Keratinocyte (primary cell): ENCODE results near the gene CEP164. TPM values are rescaled to one million over a fixed set of nuclear protein-coding genes. Genes with fewer than 3 reads are reported as not detected.

ENCODE experiments used
- DNase-seq: peaks from one replicate; pipeline ENCODE4 v3.0.0-alpha.2; 2011; ENCODE audit warnings: low read depth, missing footprints, low spot score
- FAIRE-seq: peaks from 2 replicates; lab custom pipeline; 2011; peaks lifted over from hg19 to GRCh38; lab: Jason Lieb, UNC
- H2AFZ ChIP-seq: 2 replicates; pipeline ENCODE4 v1.6.0; 2012; ENCODE audit warnings: low read length, control low read depth, inconsistent platforms; ENCODE audit not compliant: control insufficient read depth
- H3K27ac ChIP-seq: 2 replicates; pipeline ENCODE4 v1.5.1; 2011; ENCODE audit warnings: low read length; ENCODE audit not compliant: control insufficient read depth, insufficient read depth
- H3K27me3 ChIP-seq: 3 replicates; pipeline ENCODE4 v1.6.0; 2011; ENCODE audit warnings: low read length; ENCODE audit not compliant: control insufficient read depth, insufficient read depth; ENCODE audit errors: extremely low read depth
- H3K36me3 ChIP-seq, 2 experiments: 2 replicates in 1 of 2; 3 replicates in 1 of 2; pipeline ENCODE4 v1.5.1; 2011; ENCODE audit warnings: low read length in 2 of 2, mild to moderate bottlenecking in 1 of 2; ENCODE audit not compliant: control insufficient read depth in 2 of 2, insufficient read depth in 2 of 2; ENCODE audit errors: extremely low read depth in 1 of 2
- H3K4me1 ChIP-seq: 3 replicates; pipeline ENCODE4 v1.5.1; 2011; ENCODE audit warnings: low read length; ENCODE audit not compliant: control insufficient read depth, insufficient read depth; ENCODE audit errors: extremely low read depth
- H3K4me2 ChIP-seq: 3 replicates; pipeline ENCODE4 v1.6.0; 2011; ENCODE audit warnings: low read depth, low read length; ENCODE audit not compliant: control insufficient read depth, insufficient read depth; ENCODE audit errors: extremely low read depth
- H3K4me3 ChIP-seq, 3 experiments: fragments of 200-600 bp in 1 of 3; sonication (generic) in 1 of 3; 2 replicates in 2 of 3; 3 replicates in 1 of 3; pipeline ENCODE4 v1.5.1; 2011 to 2016; ENCODE audit warnings: low read length in 3 of 3, mild to moderate bottlenecking in 3 of 3, control low read depth in 2 of 3, inconsistent platforms in 1 of 3, low read depth in 1 of 3, mixed read lengths in 1 of 3, mixed run types in 1 of 3, moderate library complexity in 1 of 3; ENCODE audit not compliant: control insufficient read depth in 2 of 3, insufficient read depth in 2 of 3; ENCODE audit errors: extremely low read depth in 1 of 3
- H3K79me2 ChIP-seq: 2 replicates; pipeline ENCODE4 v1.6.0; 2012; ENCODE audit warnings: low read length; ENCODE audit not compliant: control insufficient read depth, insufficient read depth
- H3K9ac ChIP-seq: 3 replicates; pipeline ENCODE4 v1.6.0; 2011; ENCODE audit warnings: low read length; ENCODE audit not compliant: control insufficient read depth, insufficient read depth; ENCODE audit errors: extremely low read depth
- H3K9me1 ChIP-seq: 3 replicates; pipeline ENCODE4 v1.6.0; 2011; ENCODE audit warnings: low read length; ENCODE audit not compliant: control insufficient read depth, insufficient read depth; ENCODE audit errors: extremely low read depth
- H3K9me3 ChIP-seq: 2 replicates; pipeline ENCODE4 v1.5.1; 2012; ENCODE audit warnings: low read depth, low read length; ENCODE audit not compliant: control insufficient read depth
- H4K20me1 ChIP-seq: 3 replicates; pipeline ENCODE4 v1.6.0; 2011; ENCODE audit warnings: low read length; ENCODE audit not compliant: control insufficient read depth, insufficient read depth; ENCODE audit errors: extremely low read depth
- CTCF ChIP-seq, 3 experiments: IDR thresholded peaks in 1 of 3; conservative IDR thresholded peaks in 1 of 3; optimal IDR thresholded peaks in 1 of 3; 2 replicates in 2 of 3; 3 replicates in 1 of 3; pipeline versions ENCODE3 to v1.5.1; 2011; ENCODE audit warnings: low read length in 3 of 3, mild to moderate bottlenecking in 3 of 3, moderate library complexity in 2 of 3, control low read depth in 1 of 3, inconsistent platforms in 1 of 3; ENCODE audit not compliant: insufficient read depth in 2 of 3; ENCODE audit errors: extremely low read depth in 1 of 3
- EZH2 ChIP-seq: IDR thresholded peaks from one replicate; pipeline ENCODE4 v1.6.1; 2012; ENCODE audit warnings: inconsistent platforms, mild to moderate bottlenecking, low read length, moderate library complexity
- dilution Hi-C: fragments of 300-500 bp; cut with MboI; formaldehyde crosslinking; loops from one replicate; pipeline ENCODE4 v1.7.0; 2020; ENCODE audit warnings: low sequenced_read_pairs; ENCODE audit not compliant: extremely low pct_ligation_motif_present
- polyA plus RNA-seq, 5 experiments: library from polyadenylated mRNA; depleted of rRNA in 3 of 5; stranded (reverse) in 3 of 5; stranded (forward) in 1 of 5; unstranded in 1 of 5; fragments of >200 nt; gene quantifications; 1 replicate in 1 of 5; 2 replicates in 3 of 5; 3 replicates in 1 of 5; pipeline versions ENCODE4 v1.2.1 to v1.2.3, GENCODE V29; 2011 to 2012; ENCODE audit warnings: missing spikeins in 2 of 5, low read depth in 1 of 5, low replicate concordance in 1 of 5

Gene CEP164
- polyA plus RNA-seq, 1 donor (not counting 4 experiments of a cell fraction or from before 2014, with no cell fraction given): 15.1 TPM

DNA sequence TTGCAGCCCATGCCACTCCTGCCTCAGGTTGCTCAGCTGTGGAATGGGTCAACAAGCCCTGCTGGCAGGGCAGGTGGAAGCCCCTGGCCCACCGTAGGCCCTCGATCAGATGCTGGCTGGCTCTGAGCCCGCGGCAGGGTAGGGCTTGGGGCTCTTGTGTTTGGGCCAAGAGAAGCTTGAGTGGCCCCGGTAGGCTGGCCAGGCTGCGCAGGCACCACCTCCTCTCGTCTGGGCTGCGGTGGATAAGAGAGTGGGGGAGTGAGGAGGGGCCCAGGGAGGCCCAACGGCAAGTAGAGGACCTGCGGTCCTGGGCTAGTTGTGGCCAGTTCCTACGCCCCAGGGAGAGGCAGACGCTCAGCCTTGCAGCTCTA is 115.2 kb downstream of the CEP164 start:
- DNase-seq (no peak), FAIRE-seq (no peak)
- H3K9me1 ChIP-seq: no peaks in the 10 kb centered on the region
- dilution Hi-C loops: loop anchor here (25.0 kb wide), 1 partner anchor 369 kb away; the partner anchor contains the start of gene FXYD2
- H3K79me2 ChIP-seq: no peaks in the 10 kb centered on the region
- no peaks in the 10 kb centered on the region for H3K36me3 ChIP-seq
- H2AFZ ChIP-seq: no peak overlapping the region
- no peaks in the 10 kb centered on the region for H4K20me1 ChIP-seq
- H3K9ac ChIP-seq: no peak overlapping the region
- TF ChIP-seq CTCF (optimal IDR thresholded peaks at IDR 0.05 in 1 of 3, IDR thresholded peaks at IDR 0.05 in 1 of 3, conservative IDR thresholded peaks at IDR 0.05 in 1 of 3; ENCODE audit: extremely low read depth in 1 of 3, insufficient read depth in 2 of 3, low read length in 3 of 3) (no peak), EZH2 (no peak)
- H3K27ac ChIP-seq: no peak overlapping the region
- no peaks in the 10 kb centered on the region for H3K4me1 ChIP-seq
- H3K9me3 ChIP-seq: no peaks in the 10 kb centered on the region
- no peak overlapping the region for H3K4me2 ChIP-seq
- no peak overlapping the region for H3K4me3 ChIP-seq
- H3K27me3 ChIP-seq: peaks cover 36% of the 10 kb centered on the region

DNA sequence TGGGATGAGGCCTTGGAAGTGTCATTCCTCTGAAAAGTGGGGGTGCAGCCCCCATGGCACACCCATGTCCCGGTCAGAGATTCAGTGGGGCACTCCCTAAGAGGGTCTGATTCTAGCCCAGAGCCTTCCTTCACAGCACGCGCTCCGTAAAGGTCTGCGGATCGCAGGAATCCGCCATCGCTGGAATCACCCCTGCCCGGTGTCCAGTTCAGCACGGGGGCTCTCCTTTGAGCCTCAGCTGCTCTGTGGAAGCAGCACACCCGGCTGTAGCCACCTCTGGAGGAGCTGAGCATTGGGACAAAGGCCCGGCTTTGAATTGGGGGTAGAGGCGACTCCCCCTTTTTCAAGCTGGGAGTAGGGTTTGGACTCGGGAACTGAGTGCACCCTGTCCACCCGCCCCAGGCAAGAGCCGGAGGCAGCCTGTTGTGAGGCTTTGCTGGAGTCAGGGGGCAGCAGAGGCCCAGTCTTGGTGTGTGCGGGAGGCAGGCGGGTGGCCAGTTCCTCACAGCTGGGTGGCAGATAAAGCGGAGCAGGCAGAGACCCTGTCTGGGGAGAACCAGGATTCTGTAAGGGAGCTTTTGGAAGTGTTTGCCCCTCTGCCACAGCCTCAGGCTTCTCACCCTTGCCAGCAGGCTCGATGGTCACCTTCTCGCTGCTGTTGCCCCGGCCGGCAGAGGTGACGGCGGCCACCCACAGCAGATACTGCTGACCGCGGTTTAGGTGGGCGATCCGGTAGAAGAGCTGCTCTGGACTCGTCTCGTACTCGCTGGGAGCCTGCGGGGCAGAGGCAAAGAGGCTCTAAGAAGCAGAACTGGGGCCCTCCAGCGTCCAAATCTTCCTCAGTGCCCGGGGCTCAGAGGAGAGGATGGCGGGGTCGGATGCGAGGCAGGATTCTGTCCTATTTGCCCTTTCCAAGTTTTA is 115.9 kb downstream of the CEP164 start:
- Histone ChIP-seq H3K9me1 (no peaks in the 10 kb centered on the region), H3K4me3 (no peak overlapping the region), H2AFZ (no peak overlapping the region), H3K79me2 (no peaks in the 10 kb centered on the region), H3K9me3 (no peaks in the 10 kb centered on the region), H4K20me1 (no peaks in the 10 kb centered on the region), H3K27me3 (peaks cover 36% of the 10 kb centered on the region), H3K4me2 (no peak overlapping the region), H3K4me1 (no peaks in the 10 kb centered on the region), H3K9ac (no peak overlapping the region), H3K27ac (no peak overlapping the region), H3K36me3 (no peaks in the 10 kb centered on the region)
- dilution Hi-C loops: loop anchor here (25.0 kb wide), 1 partner anchor 369 kb away; the partner anchor contains the start of gene FXYD2
- DNase-seq (no peak), FAIRE-seq (no peak)
- TF ChIP-seq EZH2 (no peak), CTCF (optimal IDR thresholded peaks at IDR 0.05 in 1 of 3, IDR thresholded peaks at IDR 0.05 in 1 of 3, conservative IDR thresholded peaks at IDR 0.05 in 1 of 3; ENCODE audit: extremely low read depth in 1 of 3, insufficient read depth in 2 of 3, low read length in 3 of 3) (peak in 2 of 3 experiments; percentile 2 to 36)
